CD4-positive, alpha-beta T cell treated with Interleukin-12 subunit alpha and Interleukin-12 subunit beta, for 1 hour (primary cell): ENCODE data around the gene RPTOR.

Experiments
- DNase-seq: peaks from one replicate; pipeline ENCODE4 v3.0.0-alpha.2; 2020

The RPTOR gene

GRCh38 chr17:80825471-80826345 lies 281.1 kb downstream of the RPTOR start:
- DNase-seq: no peak

GRCh38 chr17:80826346-80826954 lies 281.8 kb downstream of the RPTOR start:
- DNase-seq: no peak

- DNase-seq: no peak
These were observed 282.5 kb downstream of the RPTOR start for GRCh38 chr17:80826955-80827645.

GRCh38 chr17:80827646-80828643 lies 283.3 kb downstream of the RPTOR start:
- DNase-seq: no peak

GRCh38 chr17:80829166-80829813 lies 284.7 kb downstream of the RPTOR start:
- DNase-seq: no peak

- no peak for DNase-seq
These were observed 285.6 kb downstream of the RPTOR start for GRCh38 chr17:80830020-80830780.

GRCh38 chr17:80831491-80831890 lies 286.9 kb downstream of the RPTOR start:
- no peak for DNase-seq

GRCh38 chr17:80832266-80832676 lies 287.6 kb downstream of the RPTOR start:
- no peak for DNase-seq

GRCh38 chr17:80832888-80833583 lies 288.4 kb downstream of the RPTOR start:
- peak; percentile 73 for DNase-seq

GRCh38 chr17:80833952-80834892 lies 289.6 kb downstream of the RPTOR start:
- DNase-seq: no peak

GRCh38 chr17:80834893-80835275 lies 290.2 kb downstream of the RPTOR start:
- no peak for DNase-seq

- no peak for DNase-seq
These were observed 291.4 kb downstream of the RPTOR start for GRCh38 chr17:80835816-80836657.

- no peak for DNase-seq
These were observed 292.0 kb downstream of the RPTOR start for GRCh38 chr17:80836658-80836965.

GRCh38 chr17:80836971-80837481 lies 292.4 kb downstream of the RPTOR start:
- no peak for DNase-seq

GRCh38 chr17:80837711-80838110 lies 293.1 kb downstream of the RPTOR start:
- DNase-seq: no peak

- no peak for DNase-seq
These were observed 293.8 kb downstream of the RPTOR start for GRCh38 chr17:80838311-80839025.

GRCh38 chr17:80839026-80839345 lies 294.3 kb downstream of the RPTOR start:
- no peak for DNase-seq

- no peak for DNase-seq
These were observed 294.9 kb downstream of the RPTOR start for GRCh38 chr17:80839511-80839941.
